Ishikawa (cell line): Measurements from ENCODE around the gene MACROD2.

ENCODE experiments used
- CEBPB ChIP-seq: IDR thresholded peaks from 2 replicates; pipeline ENCODE4 v1.6.1; 2012
- CREB1 ChIP-seq: IDR thresholded peaks from 2 replicates; pipeline ENCODE4 v1.6.1; 2012; ENCODE audit warnings: low read depth
- EGR1 ChIP-seq: IDR thresholded peaks from 2 replicates; pipeline ENCODE4 v1.6.1; 2012
- EP300 ChIP-seq: IDR thresholded peaks from 2 replicates; pipeline ENCODE4 v1.6.1; 2012; ENCODE audit warnings: borderline replicate concordance
- FOXM1 ChIP-seq: IDR thresholded peaks from 2 replicates; pipeline ENCODE4 v1.6.1; 2012; ENCODE audit warnings: low read depth, borderline replicate concordance
- MAX ChIP-seq: IDR thresholded peaks from 2 replicates; pipeline ENCODE4 v1.6.1; 2012
- NFIC ChIP-seq: IDR thresholded peaks from 2 replicates; pipeline ENCODE4 v1.6.1; 2012
- RAD21 ChIP-seq: IDR thresholded peaks from 2 replicates; pipeline ENCODE4 v1.6.1; 2012; ENCODE audit warnings: low read depth
- REST ChIP-seq: IDR thresholded peaks from 2 replicates; pipeline ENCODE4 v1.6.1; 2012; ENCODE audit warnings: low read depth, mild to moderate bottlenecking
- TAF1 ChIP-seq: IDR thresholded peaks from 2 replicates; pipeline ENCODE4 v1.6.1; 2012; ENCODE audit warnings: low read depth, mild to moderate bottlenecking
- TCF12 ChIP-seq: IDR thresholded peaks from 2 replicates; pipeline ENCODE4 v1.6.1; 2012; ENCODE audit warnings: low read depth
- TEAD4 ChIP-seq: IDR thresholded peaks from 2 replicates; pipeline ENCODE4 v1.6.1; 2012
- USF1 ChIP-seq: IDR thresholded peaks from 2 replicates; pipeline ENCODE4 v1.6.1; 2012
- YY1 ChIP-seq: IDR thresholded peaks from 2 replicates; pipeline ENCODE4 v1.6.1; 2012; ENCODE audit warnings: low read depth
- ZBTB7A ChIP-seq: IDR thresholded peaks from 2 replicates; pipeline ENCODE4 v1.6.1; 2012; ENCODE audit warnings: low read depth

The MACROD2 gene

GRCh38 chr20:15887387-15887786, 1892.1 kb downstream of the MACROD2 start:
- TF ChIP-seq REST: no peak
- no peak for TF ChIP-seq CEBPB
- no peak for TF ChIP-seq USF1
- no peak for TF ChIP-seq EGR1
- TF ChIP-seq FOXM1: no peak
- TF ChIP-seq NFIC: no peak

- TF ChIP-seq FOXM1: no peak
- no peak for TF ChIP-seq REST
- TF ChIP-seq ZBTB7A: no peak
- no peak for TF ChIP-seq RAD21
- no peak for TF ChIP-seq TCF12
- no peak for TF ChIP-seq MAX
- no peak for TF ChIP-seq EP300
- no peak for TF ChIP-seq CEBPB
- TF ChIP-seq NFIC: no peak
- TF ChIP-seq TEAD4: no peak
- no peak for TF ChIP-seq USF1
- no peak for TF ChIP-seq YY1
- no peak for TF ChIP-seq TAF1
- TF ChIP-seq EGR1: no peak
Observed at GRCh38 chr20:15889061-15889460, 1893.7 kb downstream of the MACROD2 start.

GRCh38 chr20:15889514-15890256, 1894.4 kb downstream of the MACROD2 start:
- TF ChIP-seq CEBPB (0 out of 2 replicates have a peak, but pooled peaks have one; percentile 19), EGR1 (no peak), REST (no peak), TAF1 (no peak), TEAD4 (peak; percentile 64; the same call in 1 of the 2 replicates), TCF12 (peak; percentile 67), NFIC (peak; percentile 82), EP300 (peak; percentile 77; the same call in 1 of the 2 replicates), ZBTB7A (no peak)

- TF ChIP-seq USF1: no peak
- no peak for TF ChIP-seq TAF1
- no peak for TF ChIP-seq YY1
- no peak for TF ChIP-seq CREB1
- no peak for TF ChIP-seq EGR1
- no peak for TF ChIP-seq REST
- TF ChIP-seq NFIC: no peak
- no peak for TF ChIP-seq TCF12
- TF ChIP-seq TEAD4: no peak
- no peak for TF ChIP-seq MAX
- TF ChIP-seq RAD21: no peak
- no peak for TF ChIP-seq FOXM1
- TF ChIP-seq ZBTB7A: no peak
- no peak for TF ChIP-seq EP300
- no peak for TF ChIP-seq CEBPB
Observed at GRCh38 chr20:15890407-15890982, 1895.2 kb downstream of the MACROD2 start.
